WERI-Rb-1 (cell line): ENCODE results near the gene SOX18.

Experiments
- DNase-seq: peaks from one replicate; pipeline ENCODE4 v3.0.0-alpha.2; 2020
- H3K27ac ChIP-seq: fragments of 250-450 bp; sonication (Bioruptor Pico); 2 replicates; pipeline ENCODE4 v1.5.1; 2020; ENCODE audit warnings: mild to moderate bottlenecking, moderate library complexity
- H3K27me3 ChIP-seq: fragments of 250-450 bp; sonication (Bioruptor Pico); 2 replicates; pipeline ENCODE4 v1.5.1; 2021; ENCODE audit warnings: mild to moderate bottlenecking, low read depth, moderate library complexity; ENCODE audit not compliant: insufficient read depth, severe bottlenecking
- H3K36me3 ChIP-seq: fragments of 250-450 bp; sonication (Bioruptor Pico); 2 replicates; pipeline ENCODE4 v1.5.1; 2020; ENCODE audit warnings: mild to moderate bottlenecking, moderate library complexity
- H3K4me3 ChIP-seq: 2 replicates; pipeline ENCODE4 v1.5.1; 2011; ENCODE audit warnings: low read depth, mild to moderate bottlenecking, control low read depth, low read length
- H3K9me3 ChIP-seq: fragments of 250-450 bp; sonication (Bioruptor Pico); 2 replicates; pipeline ENCODE4 v1.5.1; 2021; ENCODE audit warnings: mild to moderate bottlenecking, moderate library complexity; ENCODE audit not compliant: severe bottlenecking
- CTCF ChIP-seq: IDR thresholded peaks from 2 replicates; pipeline ENCODE4 v1.5.1; 2011; ENCODE audit warnings: low read depth, mild to moderate bottlenecking, control low read depth, inconsistent platforms, low read length

Gene SOX18

DNA sequence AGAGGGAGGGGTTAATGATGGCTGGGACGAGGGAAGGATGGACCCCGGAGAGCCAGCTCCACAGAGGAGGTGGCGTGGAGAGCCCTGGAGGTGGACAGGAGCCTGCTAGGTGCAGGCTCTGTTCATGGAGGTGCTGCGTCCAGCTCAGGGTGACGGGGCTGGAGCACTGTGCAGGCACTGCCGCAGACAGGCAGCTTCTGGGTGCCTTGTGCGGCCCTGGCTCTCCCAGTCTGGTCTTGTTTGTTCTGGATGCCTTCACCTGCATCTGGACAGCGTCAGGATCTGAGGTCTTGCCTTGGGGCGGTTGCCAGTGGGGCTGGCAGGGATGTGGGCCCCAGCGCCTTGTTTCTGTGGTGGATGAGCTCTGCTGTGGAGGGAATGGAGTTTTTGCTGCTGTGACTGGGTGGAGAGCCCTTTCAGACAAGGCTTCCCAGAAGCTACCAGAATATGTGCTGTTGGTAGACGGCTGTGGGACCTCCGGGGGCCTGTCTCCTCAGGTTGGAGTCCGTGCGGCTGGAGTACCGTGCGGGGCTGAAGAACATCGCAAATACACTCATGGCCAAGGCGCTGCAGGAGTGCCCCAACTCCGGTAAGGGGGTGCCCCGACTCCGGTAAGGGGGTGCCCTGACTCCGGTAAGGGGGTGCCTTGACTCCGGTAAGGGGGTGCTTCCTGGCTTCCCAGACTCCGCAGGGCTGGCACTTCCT lies 21.3 kb downstream of the SOX18 start:
- H3K27ac ChIP-seq: no peak overlapping the region
- TF ChIP-seq CTCF: no peak
- H3K4me3 ChIP-seq: no peak overlapping the region
- DNase-seq: no peak
- no peaks in the 10 kb centered on the region for H3K27me3 ChIP-seq
- H3K36me3 ChIP-seq: peaks cover 9% of the 10 kb centered on the region
- no peaks in the 10 kb centered on the region for H3K9me3 ChIP-seq

DNA sequence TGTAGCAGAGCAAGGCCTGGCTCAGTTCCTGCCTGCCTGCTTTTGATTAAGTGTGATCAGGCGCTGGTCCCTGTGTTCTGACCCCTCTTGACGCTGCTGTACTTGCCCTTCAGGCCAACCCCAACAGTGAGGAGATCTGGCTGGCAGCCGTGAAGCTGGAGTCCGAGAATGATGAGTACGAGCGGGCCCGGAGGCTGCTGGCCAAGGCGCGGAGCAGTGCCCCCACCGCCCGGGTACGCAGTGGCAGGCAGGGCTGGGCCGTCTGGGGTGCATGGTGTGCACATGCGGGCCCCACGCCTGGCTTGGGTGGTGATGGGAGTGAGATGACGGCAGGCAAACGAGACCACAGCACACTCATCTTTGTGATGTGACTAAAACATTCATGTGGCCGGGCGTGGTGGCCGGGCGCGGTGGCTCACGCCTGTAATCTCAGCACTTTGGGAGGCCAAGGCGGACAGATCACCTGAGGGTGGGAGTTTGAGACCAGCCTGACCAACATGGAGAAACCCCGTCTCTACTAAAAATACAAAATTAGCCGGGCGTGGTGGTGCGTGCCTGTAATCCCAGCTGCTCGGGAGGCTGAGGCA lies 23.5 kb downstream of the SOX18 start:
- DNase-seq: no peak

DNA sequence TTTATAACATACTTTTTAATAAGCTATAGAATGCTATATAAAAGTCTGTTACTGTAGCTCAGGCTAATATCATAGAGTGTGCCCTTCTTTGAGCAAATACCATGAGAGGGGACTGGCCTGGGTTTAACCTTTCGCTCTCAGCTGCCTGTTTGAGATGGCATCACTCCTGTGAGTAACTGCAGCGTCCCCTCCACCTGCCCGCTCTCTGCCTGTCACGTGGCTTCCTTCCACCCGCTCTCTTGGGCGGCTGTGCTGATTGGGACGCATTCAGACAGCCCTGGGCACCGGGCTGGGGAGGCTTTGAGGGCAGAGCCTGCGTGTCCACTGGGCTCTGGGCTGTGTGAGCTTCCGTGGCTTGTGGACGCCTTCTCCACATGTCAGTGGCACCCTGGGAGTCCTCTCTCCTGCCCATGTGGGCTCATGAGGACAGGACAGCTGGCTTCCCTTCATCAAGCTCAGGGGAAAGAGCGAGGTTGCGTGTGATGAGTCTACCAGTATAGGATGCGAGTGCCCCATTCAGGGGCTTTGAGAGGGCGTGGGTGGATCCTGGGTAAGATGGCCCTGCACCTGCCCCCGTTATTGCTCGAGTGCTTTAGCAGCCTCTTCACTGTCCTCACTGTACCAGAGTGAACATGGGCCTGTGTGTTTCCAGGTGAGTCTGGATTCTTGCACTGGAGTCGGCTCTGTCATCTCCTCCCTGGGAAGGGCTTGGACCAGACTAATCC lies 24.2 kb downstream of the SOX18 start:
- TF ChIP-seq CTCF: no peak
- no peak for DNase-seq
- H3K4me3 ChIP-seq: no peak overlapping the region
- no peaks in the 10 kb centered on the region for H3K27me3 ChIP-seq
- peaks cover 9% of the 10 kb centered on the region for H3K36me3 ChIP-seq
- H3K9me3 ChIP-seq: no peaks in the 10 kb centered on the region
- no peak overlapping the region for H3K27ac ChIP-seq

More for the DNA sequence above, 23.5 kb downstream of the SOX18 start:
- Histone ChIP-seq H3K27me3 (no peaks in the 10 kb centered on the region), H3K27ac (no peak overlapping the region), H3K36me3 (peaks cover 9% of the 10 kb centered on the region), H3K4me3 (no peak overlapping the region), H3K9me3 (no peaks in the 10 kb centered on the region)
- TF ChIP-seq CTCF: no peak

DNA sequence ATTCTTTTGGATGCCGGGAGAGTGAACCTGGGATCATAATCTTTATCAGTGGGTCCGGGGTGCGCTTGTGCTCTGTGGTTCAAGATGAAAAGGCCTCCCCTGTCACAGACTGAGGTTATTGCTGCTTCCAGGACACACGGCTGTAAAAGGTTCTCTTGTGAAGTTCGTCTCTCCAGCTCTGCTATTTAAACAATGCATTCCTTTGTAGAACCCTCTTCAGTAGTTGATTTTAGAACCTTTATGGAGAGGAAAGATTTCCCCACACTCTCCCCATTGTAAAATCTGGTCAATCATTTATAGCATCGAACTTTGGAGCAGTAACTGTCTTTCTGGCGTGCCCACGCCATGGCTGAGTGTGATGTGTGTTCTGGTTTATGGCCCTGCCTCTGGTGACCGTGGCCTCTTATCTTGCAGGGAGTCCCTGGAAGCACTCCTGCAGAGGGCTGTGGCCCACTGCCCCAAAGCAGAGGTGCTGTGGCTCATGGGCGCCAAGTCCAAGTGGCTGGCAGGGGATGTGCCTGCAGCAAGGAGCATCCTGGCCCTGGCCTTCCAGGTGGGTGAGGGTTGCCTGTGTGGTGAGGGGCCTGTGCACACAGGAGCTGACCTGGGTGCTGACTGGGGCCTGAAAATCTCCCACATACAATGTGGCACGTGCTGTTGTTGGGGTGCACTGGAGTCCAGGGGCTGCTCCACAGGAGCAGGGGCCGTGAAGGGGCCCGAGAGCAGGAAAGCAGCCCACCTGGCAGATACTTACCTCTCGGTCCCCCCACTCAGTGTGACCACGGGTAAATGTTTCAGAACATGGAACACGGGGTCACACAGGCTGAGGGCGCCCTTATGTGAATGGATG lies 25.1 kb downstream of the SOX18 start:
- no peak for TF ChIP-seq CTCF
- no peak for DNase-seq
- no peak overlapping the region for H3K27ac ChIP-seq
- H3K36me3 ChIP-seq: peaks cover 9% of the 10 kb centered on the region
- no peaks in the 10 kb centered on the region for H3K9me3 ChIP-seq
- no peak overlapping the region for H3K4me3 ChIP-seq
- no peaks in the 10 kb centered on the region for H3K27me3 ChIP-seq

DNA sequence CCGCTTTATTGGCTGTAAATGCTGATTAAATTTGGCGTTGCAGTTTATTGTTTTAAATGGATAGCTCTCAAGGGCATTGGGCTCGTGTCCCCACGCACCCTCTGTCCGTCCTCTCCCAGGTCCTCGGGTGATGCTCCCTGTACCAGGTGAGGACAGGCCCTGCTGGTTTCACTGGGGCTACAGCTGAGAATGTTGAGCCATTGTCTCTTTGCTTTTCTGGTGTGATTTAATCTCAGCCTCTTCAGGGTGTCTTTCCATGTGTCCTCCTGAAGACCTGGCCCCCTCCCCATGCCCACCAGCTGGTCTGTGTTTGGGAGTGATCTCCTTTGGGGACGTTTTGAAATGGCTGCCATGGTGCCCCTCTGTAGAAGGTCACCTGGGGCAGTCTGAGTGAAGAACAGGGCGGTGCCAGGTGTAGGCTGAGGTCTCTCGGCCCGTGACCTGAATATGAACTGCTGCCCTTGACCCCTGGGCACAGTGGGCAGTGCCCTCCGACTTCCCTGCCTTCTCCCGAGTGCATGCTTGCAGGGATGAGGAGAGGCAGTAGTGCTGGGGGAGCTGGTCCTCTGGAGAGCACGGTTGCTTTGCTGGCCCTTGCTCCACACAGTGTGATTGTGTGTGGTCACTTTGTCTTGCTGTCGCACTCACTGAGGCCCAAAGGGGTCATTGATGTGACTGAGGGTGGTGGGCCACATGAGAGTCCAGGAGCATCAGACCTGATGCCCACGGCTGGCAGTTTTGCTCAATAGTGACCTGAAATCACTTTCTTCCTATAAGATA lies 25.9 kb downstream of the SOX18 start:
- H3K27ac ChIP-seq: no peak overlapping the region
- H3K4me3 ChIP-seq: no peak overlapping the region
- no peaks in the 10 kb centered on the region for H3K9me3 ChIP-seq
- H3K36me3 ChIP-seq: peaks cover 9% of the 10 kb centered on the region
- no peaks in the 10 kb centered on the region for H3K27me3 ChIP-seq
- TF ChIP-seq CTCF: no peak
- DNase-seq: no peak
